Neural cell (in vitro differentiated cells): Measurements from ENCODE around the gene HS6ST2. TPM values are rescaled to one million over a fixed set of nuclear protein-coding genes. Genes with fewer than 3 reads are reported as not detected.

ENCODE experiments used
- H2AFZ ChIP-seq: fragments of 200-600, 300-800 bp; sonication (generic), shearing (Covaris generic); 2 replicates; pipeline ENCODE4 v1.6.0; 2014; ENCODE audit warnings: low read depth, mild to moderate bottlenecking, antibody characterized with exemption, low read length, moderate library complexity
- H3F3A ChIP-seq: fragments of 200-600 bp; shearing (Covaris generic); 2 replicates; pipeline ENCODE4 v1.6.1; 2016; ENCODE audit warnings: mild to moderate bottlenecking, moderate library complexity, mixed read lengths, antibody characterized with exemption, low read length; ENCODE audit not compliant: insufficient read depth, poor library complexity, severe bottlenecking
- H3K27ac ChIP-seq: fragments of 200-600, 300-800 bp; sonication (generic), shearing (Covaris generic); 2 replicates; pipeline ENCODE4 v1.5.1; 2014; ENCODE audit warnings: mild to moderate bottlenecking, low read length, moderate library complexity
- H3K27me3 ChIP-seq: fragments of 300-800, 200-600 bp; sonication (generic), shearing (Covaris generic); 2 replicates; pipeline ENCODE4 v1.6.0; 2014; ENCODE audit warnings: mild to moderate bottlenecking, low read depth, low read length, moderate library complexity; ENCODE audit not compliant: insufficient read depth
- H3K36me3 ChIP-seq: fragments of 300-800, 200-600 bp; sonication (generic), shearing (Covaris generic); 2 replicates; pipeline ENCODE4 v1.5.1; 2014; ENCODE audit warnings: mild to moderate bottlenecking, antibody characterized with exemption, low read length, moderate library complexity; ENCODE audit not compliant: insufficient read depth
- H3K4me2 ChIP-seq: fragments of 300-800, 200-600 bp; sonication (generic), shearing (Covaris generic); 2 replicates; pipeline ENCODE4 v1.6.0; 2014; ENCODE audit warnings: mild to moderate bottlenecking, low read length
- H3K4me3 ChIP-seq: fragments of 300-800, 200-600 bp; sonication (generic), shearing (Covaris generic); 2 replicates; pipeline ENCODE4 v1.5.1; 2014; ENCODE audit warnings: mild to moderate bottlenecking, low read length, moderate library complexity
- H3K79me2 ChIP-seq: fragments of 200-600 bp; shearing (Covaris generic); replicated peaks from 2 replicates; pipeline ENCODE4 v1.6.0; 2014; ENCODE audit warnings: mild to moderate bottlenecking, low read length, moderate library complexity; ENCODE audit not compliant: insufficient read depth
- H3K9ac ChIP-seq: fragments of 300-800, 200-600 bp; sonication (generic), shearing (Covaris generic); 2 replicates; pipeline ENCODE4 v1.6.1; 2016; ENCODE audit warnings: mild to moderate bottlenecking, low read length, mixed read lengths
- H3K9me2 ChIP-seq: fragments of 200-600 bp; shearing (Covaris generic); 2 replicates; pipeline ENCODE4 v1.6.1; 2016; ENCODE audit warnings: mild to moderate bottlenecking, low read length, mixed read lengths; ENCODE audit not compliant: insufficient read depth
- H3K9me3 ChIP-seq: fragments of 200-600, 300-800 bp; sonication (generic), shearing (Covaris generic); 2 replicates; pipeline ENCODE4 v1.6.1; 2016; ENCODE audit warnings: mild to moderate bottlenecking, mixed run types, low read length, moderate library complexity, mixed read lengths
- H4K20me1 ChIP-seq: fragments of 200-600 bp; shearing (Covaris generic); 2 replicates; pipeline ENCODE4 v1.6.1; 2016; ENCODE audit warnings: mild to moderate bottlenecking, mixed run types; ENCODE audit not compliant: insufficient read depth
- EP300 ChIP-seq: fragments of 450-650 bp; conservative IDR thresholded peaks from 2 replicates; pipeline ENCODE4 v1.6.1; 2014; ENCODE audit warnings: antibody characterized with exemption, mild to moderate bottlenecking, moderate library complexity; ENCODE audit not compliant: poor library complexity, severe bottlenecking
- EZH2 ChIP-seq: fragments of 200-600, 300-800 bp; shearing (Covaris generic), sonication (generic); IDR thresholded peaks from 2 replicates; pipeline ENCODE4 v1.6.1; 2014; ENCODE audit warnings: antibody characterized with exemption, low read length, borderline replicate concordance, mild to moderate bottlenecking; ENCODE audit not compliant: insufficient read depth, poor library complexity, severe bottlenecking
- MXI1 ChIP-seq: fragments of 450-650 bp; conservative IDR thresholded peaks from 2 replicates; pipeline ENCODE4 v1.6.1; 2014; ENCODE audit warnings: antibody characterized with exemption, mild to moderate bottlenecking; ENCODE audit not compliant: poor library complexity, severe bottlenecking
- POLR2AphosphoS5 ChIP-seq: IDR thresholded peaks from 2 replicates; pipeline ENCODE4 v1.6.1; 2012
- RAD21 ChIP-seq: fragments of 450-650 bp; conservative IDR thresholded peaks from 2 replicates; pipeline ENCODE4 v1.6.1; 2014; ENCODE audit warnings: antibody characterized with exemption, mild to moderate bottlenecking, moderate library complexity
- SMC3 ChIP-seq: fragments of 450-650 bp; conservative IDR thresholded peaks from 2 replicates; pipeline ENCODE4 v1.6.1; 2014; ENCODE audit warnings: antibody characterized with exemption, mild to moderate bottlenecking, moderate library complexity; ENCODE audit not compliant: poor library complexity
- TAF1 ChIP-seq: IDR thresholded peaks from 2 replicates; pipeline ENCODE4 v1.6.1; 2012; ENCODE audit warnings: low read depth
- polyA plus RNA-seq: library from polyadenylated mRNA; depleted of rRNA; stranded (reverse); fragments of >200 nt; gene quantifications from 2 replicates; pipeline ENCODE4 v1.2.3, GENCODE V29; 2014
- TF ChIP-seq, protein P1 (sequence below): IDR thresholded peaks from 2 replicates; pipeline ENCODE4 v1.6.1; 2012; ENCODE audit warnings: borderline replicate concordance
- TF ChIP-seq, protein P2 (sequence below): fragments of 450-650 bp; IDR thresholded peaks from 2 replicates; pipeline ENCODE4 v1.5.1; 2014; ENCODE audit warnings: antibody characterized with exemption, mild to moderate bottlenecking, moderate library complexity; ENCODE audit not compliant: poor library complexity, severe bottlenecking

HS6ST2 gene
- polyA plus RNA-seq, 1 donor from 2014 or later, result 43.0 TPM

DNA sequence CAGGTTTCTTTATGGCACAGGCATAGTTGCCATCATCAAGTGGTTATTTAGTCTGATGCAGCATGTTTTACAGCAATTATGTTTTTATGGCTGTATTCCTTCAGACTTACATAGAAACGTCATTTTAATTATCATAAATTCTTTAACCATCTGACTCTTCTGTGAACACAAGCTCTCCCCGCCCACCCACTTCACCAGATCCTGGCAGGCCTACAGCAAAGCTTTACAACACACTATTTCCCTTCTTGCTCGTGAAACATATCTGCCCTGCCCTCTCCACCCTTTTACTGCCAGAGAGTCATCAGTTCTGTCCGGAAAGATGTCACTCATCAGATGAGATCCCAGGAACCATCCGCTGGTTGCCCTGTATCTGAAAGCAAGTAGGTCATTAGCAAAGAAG is 120.5 kb downstream of the HS6ST2 start:
- no peaks in the 10 kb centered on the region for H3F3A ChIP-seq
- no peaks in the 10 kb centered on the region for H3K27me3 ChIP-seq
- H3K27ac ChIP-seq, result no peak overlapping the region
- H3K36me3 ChIP-seq, result no peaks in the 10 kb centered on the region
- TF ChIP-seq POLR2AphosphoS5, result no peak
- no peak for TF ChIP-seq MXI1
- TF ChIP-seq RAD21, result no peak
- no peak for TF ChIP-seq EP300
- no peak for TF ChIP-seq SMC3
- TF ChIP-seq EZH2, result no peak
- TF ChIP-seq, protein P1, sequence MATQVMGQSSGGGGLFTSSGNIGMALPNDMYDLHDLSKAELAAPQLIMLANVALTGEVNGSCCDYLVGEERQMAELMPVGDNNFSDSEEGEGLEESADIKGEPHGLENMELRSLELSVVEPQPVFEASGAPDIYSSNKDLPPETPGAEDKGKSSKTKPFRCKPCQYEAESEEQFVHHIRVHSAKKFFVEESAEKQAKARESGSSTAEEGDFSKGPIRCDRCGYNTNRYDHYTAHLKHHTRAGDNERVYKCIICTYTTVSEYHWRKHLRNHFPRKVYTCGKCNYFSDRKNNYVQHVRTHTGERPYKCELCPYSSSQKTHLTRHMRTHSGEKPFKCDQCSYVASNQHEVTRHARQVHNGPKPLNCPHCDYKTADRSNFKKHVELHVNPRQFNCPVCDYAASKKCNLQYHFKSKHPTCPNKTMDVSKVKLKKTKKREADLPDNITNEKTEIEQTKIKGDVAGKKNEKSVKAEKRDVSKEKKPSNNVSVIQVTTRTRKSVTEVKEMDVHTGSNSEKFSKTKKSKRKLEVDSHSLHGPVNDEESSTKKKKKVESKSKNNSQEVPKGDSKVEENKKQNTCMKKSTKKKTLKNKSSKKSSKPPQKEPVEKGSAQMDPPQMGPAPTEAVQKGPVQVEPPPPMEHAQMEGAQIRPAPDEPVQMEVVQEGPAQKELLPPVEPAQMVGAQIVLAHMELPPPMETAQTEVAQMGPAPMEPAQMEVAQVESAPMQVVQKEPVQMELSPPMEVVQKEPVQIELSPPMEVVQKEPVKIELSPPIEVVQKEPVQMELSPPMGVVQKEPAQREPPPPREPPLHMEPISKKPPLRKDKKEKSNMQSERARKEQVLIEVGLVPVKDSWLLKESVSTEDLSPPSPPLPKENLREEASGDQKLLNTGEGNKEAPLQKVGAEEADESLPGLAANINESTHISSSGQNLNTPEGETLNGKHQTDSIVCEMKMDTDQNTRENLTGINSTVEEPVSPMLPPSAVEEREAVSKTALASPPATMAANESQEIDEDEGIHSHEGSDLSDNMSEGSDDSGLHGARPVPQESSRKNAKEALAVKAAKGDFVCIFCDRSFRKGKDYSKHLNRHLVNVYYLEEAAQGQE, result no peak
- TF ChIP-seq, protein P2, sequence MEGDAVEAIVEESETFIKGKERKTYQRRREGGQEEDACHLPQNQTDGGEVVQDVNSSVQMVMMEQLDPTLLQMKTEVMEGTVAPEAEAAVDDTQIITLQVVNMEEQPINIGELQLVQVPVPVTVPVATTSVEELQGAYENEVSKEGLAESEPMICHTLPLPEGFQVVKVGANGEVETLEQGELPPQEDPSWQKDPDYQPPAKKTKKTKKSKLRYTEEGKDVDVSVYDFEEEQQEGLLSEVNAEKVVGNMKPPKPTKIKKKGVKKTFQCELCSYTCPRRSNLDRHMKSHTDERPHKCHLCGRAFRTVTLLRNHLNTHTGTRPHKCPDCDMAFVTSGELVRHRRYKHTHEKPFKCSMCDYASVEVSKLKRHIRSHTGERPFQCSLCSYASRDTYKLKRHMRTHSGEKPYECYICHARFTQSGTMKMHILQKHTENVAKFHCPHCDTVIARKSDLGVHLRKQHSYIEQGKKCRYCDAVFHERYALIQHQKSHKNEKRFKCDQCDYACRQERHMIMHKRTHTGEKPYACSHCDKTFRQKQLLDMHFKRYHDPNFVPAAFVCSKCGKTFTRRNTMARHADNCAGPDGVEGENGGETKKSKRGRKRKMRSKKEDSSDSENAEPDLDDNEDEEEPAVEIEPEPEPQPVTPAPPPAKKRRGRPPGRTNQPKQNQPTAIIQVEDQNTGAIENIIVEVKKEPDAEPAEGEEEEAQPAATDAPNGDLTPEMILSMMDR, result no peak
- no peak for TF ChIP-seq TAF1
- H4K20me1 ChIP-seq, result no peaks in the 10 kb centered on the region
- H3K9ac ChIP-seq, result no peak overlapping the region
- no peaks in the 10 kb centered on the region for H3K9me3 ChIP-seq
- no peaks in the 10 kb centered on the region for H3K9me2 ChIP-seq
- no peak overlapping the region for H3K4me3 ChIP-seq
- H3K4me2 ChIP-seq, result no peak overlapping the region
- H3K79me2 ChIP-seq, result no peaks in the 10 kb centered on the region
- no peak overlapping the region for H2AFZ ChIP-seq

DNA sequence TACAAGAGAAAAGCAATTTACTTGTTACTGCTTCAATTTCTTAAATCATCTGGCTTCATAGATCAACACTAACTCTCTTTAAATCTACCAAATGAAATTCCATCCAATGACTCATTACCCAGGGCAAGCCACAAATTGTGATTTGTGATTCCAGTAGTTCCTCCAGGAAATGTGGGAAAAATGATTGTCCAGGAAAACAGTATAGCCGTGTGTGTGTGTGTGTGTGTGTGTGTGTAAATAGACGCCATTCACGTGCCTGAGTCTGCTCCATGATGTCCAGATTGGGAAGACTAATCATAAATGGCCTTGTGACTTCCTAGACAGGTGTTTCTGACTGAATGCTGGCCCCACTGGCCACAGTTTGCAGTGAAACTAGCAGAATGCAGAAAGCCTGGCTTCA is 121.3 kb downstream of the HS6ST2 start:
- no peaks in the 10 kb centered on the region for H3K9me3 ChIP-seq
- no peak overlapping the region for H3K4me2 ChIP-seq
- no peak overlapping the region for H3K4me3 ChIP-seq
- H3K79me2 ChIP-seq, result no peaks in the 10 kb centered on the region
- H3K36me3 ChIP-seq, result no peaks in the 10 kb centered on the region
- no peaks in the 10 kb centered on the region for H4K20me1 ChIP-seq
- H3F3A ChIP-seq, result no peaks in the 10 kb centered on the region
- H3K27ac ChIP-seq, result no peak overlapping the region
- no peaks in the 10 kb centered on the region for H3K9me2 ChIP-seq
- H3K9ac ChIP-seq, result no peak overlapping the region
- TF ChIP-seq, protein P1, result no peak
- no peak for TF ChIP-seq SMC3
- TF ChIP-seq MXI1, result no peak
- TF ChIP-seq POLR2AphosphoS5, result no peak
- TF ChIP-seq, protein P2, result no peak
- no peak for TF ChIP-seq EP300
- TF ChIP-seq RAD21, result no peak
- TF ChIP-seq TAF1, result no peak
- TF ChIP-seq EZH2, result no peak
- no peak overlapping the region for H2AFZ ChIP-seq
- H3K27me3 ChIP-seq, result no peaks in the 10 kb centered on the region
